HEK293 (cell line): Measurements from ENCODE around the gene FBXW11.

Experiments used
- BCL11B ChIP-seq: fragments of 450-650 bp; formaldehyde crosslinking; IDR thresholded peaks from 2 replicates; pipeline ENCODE4 v1.5.1; 2016; ENCODE audit warnings: low read depth, missing biosample characterization, missing genetic modification characterization
- KLF10 ChIP-seq: fragments of 450-650 bp; IDR thresholded peaks from 2 replicates; pipeline ENCODE4 v1.5.1; 2018; ENCODE audit warnings: missing biosample characterization, mild to moderate bottlenecking, missing genetic modification characterization
- ZFP3 ChIP-seq: fragments of 450-650 bp; formaldehyde crosslinking; IDR thresholded peaks from 2 replicates; pipeline ENCODE4 v1.5.1; 2016; ENCODE audit warnings: low read depth, missing biosample characterization, missing genetic modification characterization
- ZNF202 ChIP-seq: fragments of 450-650 bp; formaldehyde crosslinking; IDR thresholded peaks from 2 replicates; pipeline ENCODE4 v1.5.1; 2016; ENCODE audit warnings: missing biosample characterization, missing genetic modification characterization, borderline replicate concordance
- ZNF274 ChIP-seq, 2 experiments: fragments of 200-500 bp in 1 of 2; fragments of 450-650 bp in 1 of 2; sonication (Bioruptor generic) in 1 of 2; formaldehyde crosslinking in 1 of 2; IDR thresholded peaks; 2 replicates each; pipeline versions ENCODE4 v1.5.1 to v1.6.1; 2014 to 2016; ENCODE audit warnings: borderline replicate concordance in 1 of 2, inconsistent platforms in 1 of 2, low read length in 1 of 2, missing biosample characterization in 1 of 2, missing genetic modification characterization in 1 of 2
- ZNF280D ChIP-seq: fragments of 450-650 bp; formaldehyde crosslinking; IDR thresholded peaks from 2 replicates; pipeline ENCODE4 v1.5.1; 2016; ENCODE audit warnings: missing biosample characterization, missing genetic modification characterization
- ZNF302 ChIP-seq: fragments of 450-650 bp; formaldehyde crosslinking; IDR thresholded peaks from 2 replicates; pipeline ENCODE4 v1.5.1; 2016; ENCODE audit warnings: missing biosample characterization, missing genetic modification characterization, low read depth
- ZNF510 ChIP-seq: fragments of 450-650 bp; formaldehyde crosslinking; IDR thresholded peaks from 2 replicates; pipeline ENCODE4 v1.5.1; 2018; ENCODE audit warnings: mild to moderate bottlenecking, missing genetic modification characterization, missing biosample characterization; ENCODE audit not compliant: insufficient replicate concordance
- ZNF747 ChIP-seq: fragments of 450-650 bp; formaldehyde crosslinking; IDR thresholded peaks from 2 replicates; pipeline ENCODE4 v1.5.1; 2016; ENCODE audit warnings: missing biosample characterization, missing genetic modification characterization
- TF ChIP-seq, protein P1 (sequence below): fragments of 450-650 bp; formaldehyde crosslinking; IDR thresholded peaks from 2 replicates; pipeline ENCODE4 v1.5.1; 2016; ENCODE audit warnings: missing biosample characterization, missing genetic modification characterization
- TF ChIP-seq, protein P2 (sequence below): fragments of 450-650 bp; formaldehyde crosslinking; IDR thresholded peaks from 2 replicates; pipeline ENCODE4 v1.5.1; 2017; ENCODE audit warnings: missing biosample characterization, missing genetic modification characterization
- TF ChIP-seq, protein P3 (sequence below): fragments of 450-650 bp; formaldehyde crosslinking; optimal IDR thresholded peaks from 2 replicates; pipeline ENCODE3; 2016; ENCODE audit warnings: missing biosample characterization, mild to moderate bottlenecking, missing genetic modification characterization

DNA sequence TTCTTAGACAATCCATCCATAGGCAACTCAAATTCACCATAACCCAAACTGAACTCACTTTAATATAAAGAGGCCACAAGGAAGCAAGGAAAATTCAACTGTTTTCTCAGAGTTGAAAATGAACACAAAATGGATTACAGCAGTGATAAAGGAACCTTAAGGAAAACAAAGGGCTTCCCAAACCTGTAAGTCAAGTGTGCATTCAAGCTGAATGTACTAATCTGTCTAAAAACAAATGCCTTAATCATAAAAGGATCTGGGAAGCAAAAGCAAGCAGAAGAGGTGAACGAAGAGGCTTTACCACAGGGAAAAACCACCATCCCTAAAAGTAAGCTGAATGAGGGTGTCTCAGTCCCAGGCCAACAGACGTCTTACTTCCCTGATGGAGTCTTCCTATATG is 13.6 kb downstream of the FBXW11 start:
- TF ChIP-seq ZNF280D (tag by site-specific recombination) = no peak
- TF ChIP-seq ZFP3 (tag by site-specific recombination) = no peak
- TF ChIP-seq, protein P1, sequence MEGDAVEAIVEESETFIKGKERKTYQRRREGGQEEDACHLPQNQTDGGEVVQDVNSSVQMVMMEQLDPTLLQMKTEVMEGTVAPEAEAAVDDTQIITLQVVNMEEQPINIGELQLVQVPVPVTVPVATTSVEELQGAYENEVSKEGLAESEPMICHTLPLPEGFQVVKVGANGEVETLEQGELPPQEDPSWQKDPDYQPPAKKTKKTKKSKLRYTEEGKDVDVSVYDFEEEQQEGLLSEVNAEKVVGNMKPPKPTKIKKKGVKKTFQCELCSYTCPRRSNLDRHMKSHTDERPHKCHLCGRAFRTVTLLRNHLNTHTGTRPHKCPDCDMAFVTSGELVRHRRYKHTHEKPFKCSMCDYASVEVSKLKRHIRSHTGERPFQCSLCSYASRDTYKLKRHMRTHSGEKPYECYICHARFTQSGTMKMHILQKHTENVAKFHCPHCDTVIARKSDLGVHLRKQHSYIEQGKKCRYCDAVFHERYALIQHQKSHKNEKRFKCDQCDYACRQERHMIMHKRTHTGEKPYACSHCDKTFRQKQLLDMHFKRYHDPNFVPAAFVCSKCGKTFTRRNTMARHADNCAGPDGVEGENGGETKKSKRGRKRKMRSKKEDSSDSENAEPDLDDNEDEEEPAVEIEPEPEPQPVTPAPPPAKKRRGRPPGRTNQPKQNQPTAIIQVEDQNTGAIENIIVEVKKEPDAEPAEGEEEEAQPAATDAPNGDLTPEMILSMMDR (tag by site-specific recombination) = no peak
- TF ChIP-seq, protein P2, sequence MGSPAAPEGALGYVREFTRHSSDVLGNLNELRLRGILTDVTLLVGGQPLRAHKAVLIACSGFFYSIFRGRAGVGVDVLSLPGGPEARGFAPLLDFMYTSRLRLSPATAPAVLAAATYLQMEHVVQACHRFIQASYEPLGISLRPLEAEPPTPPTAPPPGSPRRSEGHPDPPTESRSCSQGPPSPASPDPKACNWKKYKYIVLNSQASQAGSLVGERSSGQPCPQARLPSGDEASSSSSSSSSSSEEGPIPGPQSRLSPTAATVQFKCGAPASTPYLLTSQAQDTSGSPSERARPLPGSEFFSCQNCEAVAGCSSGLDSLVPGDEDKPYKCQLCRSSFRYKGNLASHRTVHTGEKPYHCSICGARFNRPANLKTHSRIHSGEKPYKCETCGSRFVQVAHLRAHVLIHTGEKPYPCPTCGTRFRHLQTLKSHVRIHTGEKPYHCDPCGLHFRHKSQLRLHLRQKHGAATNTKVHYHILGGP (tag by site-specific recombination) = no peak
- no peak for TF ChIP-seq BCL11B (tag by site-specific recombination)
- TF ChIP-seq ZNF202 (tag by site-specific recombination) = no peak
- no peak for TF ChIP-seq KLF10 (tag by site-specific recombination)
- no peak for TF ChIP-seq ZNF302 (tag by site-specific recombination)
- no peak for TF ChIP-seq ZNF510 (tag by site-specific recombination)
- no peak for TF ChIP-seq ZNF747 (tag by site-specific recombination)
- TF ChIP-seq ZNF274 (IDR thresholded peaks at IDR 0.05; ENCODE audit: low read length) = no peak
- TF ChIP-seq ZNF274 (tag by site-specific recombination; IDR thresholded peaks at IDR 0.05; ENCODE audit: borderline replicate concordance) = no peak
- TF ChIP-seq, protein P3, sequence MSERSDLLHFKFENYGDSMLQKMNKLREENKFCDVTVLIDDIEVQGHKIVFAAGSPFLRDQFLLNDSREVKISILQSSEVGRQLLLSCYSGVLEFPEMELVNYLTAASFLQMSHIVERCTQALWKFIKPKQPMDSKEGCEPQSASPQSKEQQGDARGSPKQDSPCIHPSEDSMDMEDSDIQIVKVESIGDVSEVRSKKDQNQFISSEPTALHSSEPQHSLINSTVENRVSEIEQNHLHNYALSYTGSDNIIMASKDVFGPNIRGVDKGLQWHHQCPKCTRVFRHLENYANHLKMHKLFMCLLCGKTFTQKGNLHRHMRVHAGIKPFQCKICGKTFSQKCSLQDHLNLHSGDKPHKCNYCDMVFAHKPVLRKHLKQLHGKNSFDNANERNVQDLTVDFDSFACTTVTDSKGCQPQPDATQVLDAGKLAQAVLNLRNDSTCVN (tag by site-specific recombination) = no peak
